ENCODE results near the gene SLC39A13.

DNA sequence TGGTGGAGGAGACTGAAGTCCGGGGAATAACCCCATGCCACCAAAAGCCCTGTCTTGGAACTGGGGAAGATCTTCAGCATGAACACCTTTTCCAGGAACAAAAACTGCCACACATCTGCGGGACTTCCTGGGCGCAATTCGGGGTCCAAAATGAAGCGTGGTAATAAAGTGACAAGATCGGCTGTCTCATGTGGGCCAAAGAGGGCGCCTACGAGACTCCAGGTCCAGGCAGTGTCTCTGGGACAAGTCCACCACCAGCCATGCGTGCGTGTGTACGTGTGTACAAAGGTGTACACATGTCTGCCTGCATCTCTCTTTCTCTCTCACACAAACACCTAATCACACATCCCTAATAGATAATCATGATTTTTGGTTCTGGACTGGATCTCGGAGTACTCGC is 47.0 kb upstream of the SLC39A13 start:
- TF ChIP-seq EZH2 (IDR thresholded peaks at IDR 0.05; ENCODE audit: insufficient read depth, poor library complexity, severe bottlenecking), result no peak
- TF ChIP-seq EZH2phosphoT487 (IDR thresholded peaks at IDR 0.05; ENCODE audit: insufficient read depth, low read depth), result no peak

Data from GM23248 (cell line).